ENCODE data around the gene UGT1A3.

UGT1A3 gene

GRCh38 chr2:233766416-233766815, 37.6 kb downstream of the UGT1A3 start:
- no peak for TF ChIP-seq CTCF (IDR thresholded peaks at IDR 0.05; ENCODE audit: low read depth, low read length, missing control alignments)
- no peak overlapping the region for H3K4me3 ChIP-seq (ENCODE audit: low read depth, low read length)
- H3K36me3 ChIP-seq (replicated peaks) = no peaks in the 10 kb centered on the region
- no peaks in the 10 kb centered on the region for H3K27me3 ChIP-seq (replicated peaks)
- DNase-seq = no peak
- in situ Hi-C loops (cut with HindIII; ENCODE audit: low pct_ligation_motif_present, low sequenced_read_pairs) = no loop called here
- no peak overlapping the region for H3K27ac ChIP-seq

GRCh38 chr2:233768076-233768475, 39.2 kb downstream of the UGT1A3 start:
- in situ Hi-C loops (cut with HindIII; ENCODE audit: low pct_ligation_motif_present, low sequenced_read_pairs) = no loop called here
- Histone ChIP-seq H3K36me3 (replicated peaks) (no peaks in the 10 kb centered on the region), H3K4me3 (ENCODE audit: low read depth, low read length) (no peak overlapping the region), H3K27me3 (replicated peaks) (no peaks in the 10 kb centered on the region), H3K27ac (no peak overlapping the region)
- no peak for TF ChIP-seq CTCF (IDR thresholded peaks at IDR 0.05; ENCODE audit: low read depth, low read length, missing control alignments)
- DNase-seq = no peak

- no peak for TF ChIP-seq CTCF (IDR thresholded peaks at IDR 0.05; ENCODE audit: low read depth, low read length, missing control alignments)
- no peaks in the 10 kb centered on the region for H3K36me3 ChIP-seq (replicated peaks)
- no peak overlapping the region for H3K4me3 ChIP-seq (ENCODE audit: low read depth, low read length)
- no peaks in the 10 kb centered on the region for H3K27me3 ChIP-seq (replicated peaks)
- in situ Hi-C loops (cut with HindIII; ENCODE audit: low pct_ligation_motif_present, low sequenced_read_pairs) = no loop called here
- DNase-seq = no peak
- no peak overlapping the region for H3K27ac ChIP-seq
These were observed 40.4 kb downstream of the UGT1A3 start for GRCh38 chr2:233769260-233769659.

- no peaks in the 10 kb centered on the region for H3K36me3 ChIP-seq (replicated peaks)
- no peak overlapping the region for H3K4me3 ChIP-seq (ENCODE audit: low read depth, low read length)
- in situ Hi-C loops (cut with HindIII; ENCODE audit: low pct_ligation_motif_present, low sequenced_read_pairs) = no loop called here
- H3K27me3 ChIP-seq (replicated peaks) = no peaks in the 10 kb centered on the region
- H3K27ac ChIP-seq = no peak overlapping the region
- TF ChIP-seq CTCF (IDR thresholded peaks at IDR 0.05; ENCODE audit: low read depth, low read length, missing control alignments) = no peak
- DNase-seq = no peak
These were observed 43.3 kb downstream of the UGT1A3 start for GRCh38 chr2:233772153-233772552.

GRCh38 chr2:233772583-233772982, 43.7 kb downstream of the UGT1A3 start:
- no peak for TF ChIP-seq CTCF (IDR thresholded peaks at IDR 0.05; ENCODE audit: low read depth, low read length, missing control alignments)
- Histone ChIP-seq H3K27me3 (replicated peaks) (no peaks in the 10 kb centered on the region), H3K36me3 (replicated peaks) (no peaks in the 10 kb centered on the region), H3K4me3 (ENCODE audit: low read depth, low read length) (no peak overlapping the region), H3K27ac (no peak overlapping the region)
- in situ Hi-C loops (cut with HindIII; ENCODE audit: low pct_ligation_motif_present, low sequenced_read_pairs) = no loop called here
- DNase-seq = no peak

GRCh38 chr2:233773854-233774253, 45.0 kb downstream of the UGT1A3 start:
- Histone ChIP-seq H3K27ac (no peak overlapping the region), H3K4me3 (ENCODE audit: low read depth, low read length) (no peak overlapping the region), H3K27me3 (replicated peaks) (no peaks in the 10 kb centered on the region), H3K36me3 (replicated peaks) (no peaks in the 10 kb centered on the region)
- DNase-seq = no peak
- in situ Hi-C loops (cut with HindIII; ENCODE audit: low pct_ligation_motif_present, low sequenced_read_pairs) = no loop called here
- no peak for TF ChIP-seq CTCF (IDR thresholded peaks at IDR 0.05; ENCODE audit: low read depth, low read length, missing control alignments)

Measured in brain microvascular endothelial cell (primary cell).